Parietal lobe (tissue), 1 donor: ENCODE measurements around the gene BMF. TPM values are rescaled to one million over a fixed set of nuclear protein-coding genes. Genes with fewer than 3 reads are reported as not detected.

Experiments
- total RNA-seq: library from RNA; depleted of rRNA; stranded (reverse); fragments of >200 nt; gene quantifications from one replicate; pipeline ENCODE4 v1.2.3, GENCODE V29; 2014

BMF gene
- total RNA-seq, result 4.4 TPM

GRCh38 chr15:40108855-40109735 lies at the start of gene BMF:
Gene BMF, minus strand, starts transcription at chr15:40108879. Its CDS starts 2,793 bp downstream, at chr15:40106086.

GRCh38 chr15:40038638-40039543 lies 69.8 kb downstream of the BMF start, which contains the start of gene SRP14:
Gene SRP14, minus strand, starts transcription at chr15:40039181. Its CDS starts 65 bp downstream, at chr15:40039116.

Other genes with a start within 250 kb of the BMF start
- 35.4 TPM for gene GPR176, start 188.6 kb downstream of the BMF start, total RNA-seq
- gene EIF2AK4, start 174.8 kb downstream of the BMF start, total RNA-seq, result 41.0 TPM
- gene SRP14, start 69.7 kb downstream of the BMF start, total RNA-seq, result 90.5 TPM
- gene BUB1B, start 52.2 kb upstream of the BMF start, total RNA-seq, result 8.8 TPM
- gene PAK6, start 130.2 kb upstream of the BMF start, total RNA-seq, result 16.0 TPM
- 0.94 TPM for gene ANKRD63, start 174.2 kb upstream of the BMF start, total RNA-seq
- 6.9 TPM for gene PLCB2, start 199.1 kb upstream of the BMF start, total RNA-seq
- 10.3 TPM for gene INAFM2, start 214.8 kb upstream of the BMF start, total RNA-seq
- 4.4 TPM for gene CCDC9B, start 232.1 kb upstream of the BMF start, total RNA-seq
- not detected for gene PHGR1, start 242.2 kb upstream of the BMF start, total RNA-seq
- gene DISP2, start 249.3 kb upstream of the BMF start, total RNA-seq, result 18.5 TPM